GM13976 (cell line): ENCODE results near the gene MGAT4A.

ENCODE experiments used
- DNase-seq: peaks from one replicate; pipeline ENCODE4 v3.0.0; 2012; ENCODE audit warnings: low spot score
- CTCF ChIP-seq: IDR thresholded peaks from 2 replicates; pipeline ENCODE4 v1.5.1; 2012; ENCODE audit warnings: borderline replicate concordance, mild to moderate bottlenecking; ENCODE audit not compliant: insufficient read depth; ENCODE audit errors: extremely low read depth, missing control alignments, control extremely low read depth
- in situ Hi-C: fragments of 300-500 bp; cut with MboI; formaldehyde crosslinking; loops from one replicate; pipeline ENCODE4 v1.12.0; 2022; ENCODE audit warnings: low sequenced_read_pairs, mixed read lengths, inconsistent platforms; ENCODE audit not compliant: unreplicated experiment

Gene MGAT4A

DNA sequence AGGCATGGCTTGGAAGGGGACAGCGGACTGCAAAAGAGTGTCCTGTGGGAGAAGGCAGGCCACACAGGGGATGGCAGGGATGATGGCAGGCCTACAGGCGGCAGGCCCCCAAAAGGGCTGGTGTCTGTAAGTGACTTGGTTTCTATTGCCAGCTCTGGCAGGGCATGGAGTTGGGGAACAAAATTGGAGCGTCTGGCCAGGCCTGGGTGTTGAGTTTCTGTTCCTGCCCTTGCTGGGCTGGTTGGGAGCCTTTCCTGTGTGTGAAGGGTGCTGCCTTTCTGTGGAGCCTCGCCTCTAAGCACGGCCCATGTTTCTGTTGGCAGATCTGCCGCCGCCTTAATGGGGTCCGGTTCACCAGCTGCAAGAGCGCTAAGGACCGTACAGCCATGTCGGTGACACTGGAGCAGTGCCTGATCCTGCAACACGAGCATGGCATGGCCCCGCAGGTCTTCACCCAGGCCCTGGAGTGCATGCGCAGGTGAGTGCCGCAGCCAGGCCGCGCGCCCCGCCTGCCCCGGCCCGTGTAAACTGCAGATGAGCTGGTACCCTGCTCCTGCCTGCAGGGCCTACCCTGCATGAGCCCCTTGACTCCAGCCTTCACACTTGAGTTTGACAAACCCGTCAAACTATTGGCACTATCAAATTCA lies 154.1 kb downstream of the MGAT4A start:
- DNase-seq = no peak
- no peak for TF ChIP-seq CTCF
- in situ Hi-C loops = no loop called here

DNA sequence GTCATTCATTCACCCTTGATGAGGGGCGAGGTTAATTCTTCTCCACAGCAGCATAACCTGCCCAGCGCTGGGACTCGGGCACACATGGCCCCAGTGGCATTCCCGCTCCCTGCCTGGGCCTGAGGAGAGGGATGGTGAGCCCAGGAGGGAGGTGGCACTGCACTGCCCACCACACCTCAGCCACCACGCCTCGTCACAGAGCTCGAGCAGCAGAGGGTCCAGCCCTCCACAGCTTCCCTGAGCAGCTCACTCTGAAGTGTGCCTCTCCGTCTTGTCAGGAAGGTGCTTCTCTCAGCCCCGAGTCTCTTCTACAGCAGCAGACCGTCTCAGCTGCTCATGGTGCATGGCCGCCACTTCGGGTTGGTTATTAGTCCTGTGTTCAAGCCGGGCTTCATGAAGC lies 157.5 kb downstream of the MGAT4A start:
- in situ Hi-C loops = no loop called here
- no peak for DNase-seq
- no peak for TF ChIP-seq CTCF

DNA sequence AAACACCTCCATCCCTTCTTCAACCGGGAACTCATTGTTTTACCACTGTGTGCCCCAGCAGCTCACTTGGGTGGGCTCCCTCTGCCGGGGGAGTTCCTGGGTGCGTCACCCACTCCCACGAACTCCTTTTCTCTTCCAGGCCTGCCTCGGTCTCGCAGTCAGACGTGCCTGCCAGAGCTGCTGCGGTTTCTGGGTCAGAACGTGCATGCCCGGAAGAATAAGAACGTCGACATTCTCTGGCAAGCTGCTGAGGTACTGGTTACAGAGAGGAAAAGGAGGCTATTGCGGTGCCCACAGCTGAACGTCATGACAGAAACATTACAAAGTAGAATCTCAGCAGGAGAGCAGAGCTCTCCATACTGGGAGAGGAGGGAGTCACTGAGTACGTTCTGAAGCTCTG lies 158.3 kb downstream of the MGAT4A start:
- in situ Hi-C loops = no loop called here
- no peak for DNase-seq
- no peak for TF ChIP-seq CTCF

GRCh38 chr2:98572211-98572610 lies 158.7 kb downstream of the MGAT4A start:
- no peak for DNase-seq
- TF ChIP-seq CTCF = no peak
- in situ Hi-C loops = no loop called here

DNA sequence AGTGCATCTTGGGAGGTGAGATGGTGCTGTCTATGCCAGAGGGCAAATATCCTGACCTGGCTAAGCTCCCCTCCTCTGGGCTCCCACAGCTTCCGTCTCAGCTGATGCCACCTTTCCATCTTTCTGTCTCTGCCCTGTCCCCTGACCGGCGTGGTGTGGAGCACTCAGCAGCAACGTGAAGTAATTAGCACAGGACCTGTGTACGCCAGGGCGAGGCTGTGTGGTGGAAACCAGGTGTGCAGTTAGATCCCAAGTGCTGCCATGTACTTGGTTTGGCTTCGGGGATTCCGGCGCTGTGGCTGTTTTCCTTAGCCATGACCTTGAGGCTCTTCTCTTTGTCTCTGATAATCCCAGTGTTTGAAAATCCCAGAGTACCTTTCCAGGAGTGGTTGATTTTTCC lies 159.1 kb downstream of the MGAT4A start:
- in situ Hi-C loops = no loop called here
- DNase-seq = no peak
- TF ChIP-seq CTCF = no peak

DNA sequence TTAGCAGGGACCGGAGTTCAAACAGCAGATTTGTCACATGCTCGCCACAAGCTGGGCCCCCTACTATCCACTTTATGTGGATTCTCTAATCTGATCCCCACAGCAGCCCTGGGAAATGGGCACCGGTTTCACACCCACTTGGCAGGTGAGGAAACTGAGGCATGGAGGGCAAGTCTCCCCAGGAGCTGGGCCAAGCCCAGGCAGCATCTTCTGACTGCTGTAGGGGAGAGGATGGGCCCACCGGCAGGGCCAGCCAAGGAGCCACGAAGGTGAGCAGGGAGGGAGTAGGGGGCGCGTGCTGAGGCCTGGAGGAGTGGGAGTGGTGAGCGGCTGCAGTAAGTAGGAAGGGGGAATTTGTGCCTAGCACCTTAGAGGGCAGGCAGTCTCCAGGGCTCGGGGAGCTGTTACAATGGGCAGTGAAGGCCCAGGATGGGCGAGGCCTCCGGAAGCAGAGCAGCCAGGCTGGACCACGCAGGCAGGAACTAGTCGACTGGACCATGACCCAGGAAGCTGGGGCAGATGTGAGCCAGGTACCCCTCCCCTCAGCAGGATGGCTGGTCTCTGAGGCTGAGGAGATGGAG lies 159.7 kb downstream of the MGAT4A start:
- TF ChIP-seq CTCF = no peak
- in situ Hi-C loops = no loop called here
- no peak for DNase-seq
